ENCODE data around the gene ZSCAN9. TPM values are rescaled to one million over a fixed set of nuclear protein-coding genes. Genes with fewer than 3 reads are reported as not detected.

The ZSCAN9 gene
- total and polyA plus RNA-seq, 2 of the 13 experiments (the other 11 are each of a cell fraction or from before 2014, with no cell fraction given), result 14.6 to 17.8 TPM

DNA sequence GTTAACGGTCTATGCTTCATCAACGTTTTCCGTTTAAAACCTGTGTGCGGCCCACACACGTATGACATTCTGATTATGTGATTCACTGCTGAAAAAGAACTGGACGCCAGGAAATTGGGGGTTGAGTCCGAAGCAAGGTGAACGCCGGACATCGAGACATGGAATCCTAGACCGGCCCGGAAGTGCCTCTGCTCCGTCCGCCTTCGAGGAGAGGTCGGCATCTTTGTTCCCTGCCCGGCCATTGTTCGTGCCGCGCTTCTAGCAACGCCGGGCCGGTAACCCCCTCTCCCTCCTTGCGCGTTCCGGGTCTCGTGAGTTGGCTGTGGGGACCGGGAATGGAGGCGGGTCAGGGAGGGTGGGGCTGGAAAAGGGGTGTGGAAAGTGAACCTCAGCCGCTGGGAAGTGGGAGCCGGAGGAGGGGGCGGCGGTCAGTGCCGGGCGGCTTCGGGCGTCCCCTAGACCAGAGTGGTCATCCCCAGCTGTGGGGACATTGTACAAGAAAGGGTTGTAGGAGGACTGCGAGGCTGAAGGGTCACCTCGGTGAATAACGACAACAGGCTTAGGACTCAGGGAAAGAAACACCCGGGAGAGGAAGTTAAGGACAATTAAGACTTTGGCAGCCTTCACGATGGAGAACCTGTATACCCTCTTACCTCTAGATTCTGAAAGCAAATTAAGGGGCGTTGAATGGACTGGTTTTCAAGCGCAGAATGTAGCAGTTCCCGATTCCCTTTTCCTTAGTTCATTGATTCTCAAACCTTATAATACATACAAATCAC is at the start of gene ZSCAN9 (continued):
- TF ChIP-seq BHLHE40 (IDR thresholded peaks at IDR 0.05; ENCODE audit: low read length), result peak; percentile 92
- no peak for TF ChIP-seq FOXP1 (IDR thresholded peaks at IDR 0.05)
- TF ChIP-seq FOXP1 (CRISPR knock-in tag; IDR thresholded peaks at IDR 0.05), result peak; percentile 46; the same call in 1 of the 2 replicates
- no peak for TF ChIP-seq TBP (CRISPR knock-in tag; IDR thresholded peaks at IDR 0.05)
- no peak for TF ChIP-seq MLLT10 (CRISPR knock-in tag; IDR thresholded peaks at IDR 0.05)
- TF ChIP-seq ZNF546 (CRISPR knock-in tag; conservative IDR thresholded peaks at IDR 0.05), result 0 out of 2 replicates have a peak, but pooled peaks have one; percentile 64
- TF ChIP-seq RXRB (CRISPR knock-in tag; IDR thresholded peaks at IDR 0.05; ENCODE audit: borderline replicate concordance), result peak; percentile 77
- TF ChIP-seq WIZ (CRISPR knock-in tag; IDR thresholded peaks at IDR 0.05), result peak; percentile 83
- peak; percentile 87 for TF ChIP-seq MED8 (CRISPR knock-in tag; IDR thresholded peaks at IDR 0.05; ENCODE audit: insufficient replicate concordance)
- TF ChIP-seq ZNF776 (CRISPR knock-in tag; IDR thresholded peaks at IDR 0.05), result peak; percentile 56; the same call in 1 of the 2 replicates
- TF ChIP-seq ZNF326 (CRISPR knock-in tag; IDR thresholded peaks at IDR 0.05; ENCODE audit: borderline replicate concordance), result no peak
- TF ChIP-seq ZNF180 (CRISPR knock-in tag; IDR thresholded peaks at IDR 0.05; ENCODE audit: borderline replicate concordance, low read depth), result 0 out of 2 replicates have a peak, but pooled peaks have one; percentile 77
- TF ChIP-seq HOXD1 (CRISPR knock-in tag; IDR thresholded peaks at IDR 0.05), result no peak; the same call in 1 of the 2 replicates
- peak; percentile 96 for TF ChIP-seq SPEN (CRISPR knock-in tag; IDR thresholded peaks at IDR 0.05; ENCODE audit: low read depth)
- TF ChIP-seq DMAP1 (CRISPR knock-in tag; IDR thresholded peaks at IDR 0.05), result peak; percentile 97
- peak; percentile 78 for TF ChIP-seq KDM1A (CRISPR knock-in tag; IDR thresholded peaks at IDR 0.05)
- TF ChIP-seq SNRNP70 (IDR thresholded peaks at IDR 0.05; ENCODE audit: low read depth, low read length), result no peak
- TF ChIP-seq ZNF282 (IDR thresholded peaks at IDR 0.05; ENCODE audit: partially characterized antibody), result no peak
- no peak for TF ChIP-seq ATM (IDR thresholded peaks at IDR 0.05; ENCODE audit: borderline replicate concordance)
- TF ChIP-seq EP300 (IDR thresholded peaks at IDR 0.05; ENCODE audit: low read depth in 2 of 2, low read length in 2 of 2), result no peak
- TF ChIP-seq EP300 (CRISPR knock-in tag; IDR thresholded peaks at IDR 0.05; ENCODE audit: borderline replicate concordance), result peak; percentile 69
- peak; percentile 84 for TF ChIP-seq TEAD3 (CRISPR knock-in tag; optimal IDR thresholded peaks at IDR 0.05; ENCODE audit: borderline replicate concordance)
- TF ChIP-seq ZNF468 (CRISPR knock-in tag; IDR thresholded peaks at IDR 0.05), result no peak
- TF ChIP-seq ZNF768 (CRISPR knock-in tag; IDR thresholded peaks at IDR 0.05), result peak; percentile 85
- TF ChIP-seq, protein P1, sequence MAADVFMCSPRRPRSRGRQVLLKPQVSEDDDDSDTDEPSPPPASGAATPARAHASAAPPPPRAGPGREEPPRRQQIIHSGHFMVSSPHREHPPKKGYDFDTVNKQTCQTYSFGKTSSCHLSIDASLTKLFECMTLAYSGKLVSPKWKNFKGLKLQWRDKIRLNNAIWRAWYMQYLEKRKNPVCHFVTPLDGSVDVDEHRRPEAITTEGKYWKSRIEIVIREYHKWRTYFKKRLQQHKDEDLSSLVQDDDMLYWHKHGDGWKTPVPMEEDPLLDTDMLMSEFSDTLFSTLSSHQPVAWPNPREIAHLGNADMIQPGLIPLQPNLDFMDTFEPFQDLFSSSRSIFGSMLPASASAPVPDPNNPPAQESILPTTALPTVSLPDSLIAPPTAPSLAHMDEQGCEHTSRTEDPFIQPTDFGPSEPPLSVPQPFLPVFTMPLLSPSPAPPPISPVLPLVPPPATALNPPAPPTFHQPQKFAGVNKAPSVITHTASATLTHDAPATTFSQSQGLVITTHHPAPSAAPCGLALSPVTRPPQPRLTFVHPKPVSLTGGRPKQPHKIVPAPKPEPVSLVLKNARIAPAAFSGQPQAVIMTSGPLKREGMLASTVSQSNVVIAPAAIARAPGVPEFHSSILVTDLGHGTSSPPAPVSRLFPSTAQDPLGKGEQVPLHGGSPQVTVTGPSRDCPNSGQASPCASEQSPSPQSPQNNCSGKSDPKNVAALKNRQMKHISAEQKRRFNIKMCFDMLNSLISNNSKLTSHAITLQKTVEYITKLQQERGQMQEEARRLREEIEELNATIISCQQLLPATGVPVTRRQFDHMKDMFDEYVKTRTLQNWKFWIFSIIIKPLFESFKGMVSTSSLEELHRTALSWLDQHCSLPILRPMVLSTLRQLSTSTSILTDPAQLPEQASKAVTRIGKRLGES (CRISPR knock-in tag; IDR thresholded peaks at IDR 0.05; ENCODE audit: borderline replicate concordance), result 0 out of 2 replicates have a peak, but pooled peaks have one; percentile 24
- TF ChIP-seq ZSCAN9 (CRISPR knock-in tag; IDR thresholded peaks at IDR 0.05; ENCODE audit: borderline replicate concordance), result peak; percentile 59; the same call in 1 of the 2 replicates
- TF ChIP-seq, protein P2, sequence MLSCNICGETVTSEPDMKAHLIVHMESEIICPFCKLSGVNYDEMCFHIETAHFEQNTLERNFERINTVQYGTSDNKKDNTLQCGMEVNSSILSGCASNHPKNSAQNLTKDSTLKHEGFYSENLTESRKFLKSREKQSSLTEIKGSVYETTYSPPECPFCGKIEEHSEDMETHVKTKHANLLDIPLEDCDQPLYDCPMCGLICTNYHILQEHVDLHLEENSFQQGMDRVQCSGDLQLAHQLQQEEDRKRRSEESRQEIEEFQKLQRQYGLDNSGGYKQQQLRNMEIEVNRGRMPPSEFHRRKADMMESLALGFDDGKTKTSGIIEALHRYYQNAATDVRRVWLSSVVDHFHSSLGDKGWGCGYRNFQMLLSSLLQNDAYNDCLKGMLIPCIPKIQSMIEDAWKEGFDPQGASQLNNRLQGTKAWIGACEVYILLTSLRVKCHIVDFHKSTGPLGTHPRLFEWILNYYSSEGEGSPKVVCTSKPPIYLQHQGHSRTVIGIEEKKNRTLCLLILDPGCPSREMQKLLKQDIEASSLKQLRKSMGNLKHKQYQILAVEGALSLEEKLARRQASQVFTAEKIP (CRISPR knock-in tag; IDR thresholded peaks at IDR 0.05; ENCODE audit: borderline replicate concordance), result no peak
- TF ChIP-seq GTF3A (CRISPR knock-in tag; conservative IDR thresholded peaks at IDR 0.05), result 0 out of 2 replicates have a peak, but pooled peaks have one; percentile 58
- TF ChIP-seq HNRNPK (IDR thresholded peaks at IDR 0.05; ENCODE audit: low read depth, low read length, poor library complexity, severe bottlenecking), result no peak
